NAMALWA (cell line): ENCODE results near the gene EFCAB14.
A peak's percentile ranks its signal among the peaks of the same experiment; 100 is the strongest.
"Not testable (repeated sequence)": the region's sequence is repeated elsewhere in the genome, so short reads cannot be mapped to it uniquely, and the experiment has no call there.

Source experiments
- DNase-seq: peaks from one replicate; pipeline ENCODE4 v3.0.0-alpha.2; 2015; ENCODE audit warnings: low spot score

EFCAB14 gene

GRCh38 chr1:46723901-46724300 lies 5.0 kb upstream of the EFCAB14 start:
- DNase-seq: no peak

GRCh38 chr1:46721686-46722205 lies 2.8 kb upstream of the EFCAB14 start:
- no peak for DNase-seq

DNA sequence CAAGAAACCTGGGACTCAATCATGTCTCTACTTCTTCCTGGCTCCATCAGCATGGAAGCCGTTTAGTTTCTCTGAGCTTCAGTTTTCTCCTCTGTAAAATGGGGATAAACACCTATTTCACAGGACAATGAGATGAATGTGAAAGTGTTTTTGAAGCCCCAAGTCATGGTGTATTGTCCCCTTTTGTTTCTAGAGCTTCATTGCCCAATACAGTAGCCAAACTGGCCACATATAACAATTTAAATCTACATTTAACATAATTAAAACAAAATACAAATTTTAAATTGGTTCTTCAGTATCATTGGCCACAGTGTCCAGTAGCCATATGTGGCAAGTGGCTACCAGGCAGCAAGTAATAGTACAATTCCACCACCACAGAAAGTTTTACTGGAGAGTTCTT lies 2.3 kb upstream of the EFCAB14 start:
- no peak for DNase-seq

DNA sequence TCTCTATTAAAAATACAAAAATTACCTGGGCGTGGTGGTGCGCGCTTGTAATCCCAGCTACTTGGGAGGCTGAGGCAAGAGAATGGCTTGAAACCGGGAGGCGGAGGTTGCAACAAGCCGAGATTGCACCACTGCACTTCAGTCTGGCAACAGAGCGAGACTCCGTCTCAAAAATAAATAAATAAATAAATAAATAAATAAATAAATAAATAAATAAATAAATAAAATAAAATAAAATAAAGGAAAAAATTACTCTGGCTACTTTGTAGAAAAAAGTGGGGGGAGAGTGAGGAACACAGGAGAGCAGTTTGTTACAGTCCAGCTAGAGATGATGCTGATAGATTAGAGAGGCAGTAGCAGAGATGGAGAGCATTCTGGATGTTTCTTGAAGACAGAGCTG lies 1.4 kb upstream of the EFCAB14 start:
- DNase-seq: not testable (repeated sequence)

GRCh38 chr1:46719689-46720088 lies 775 bp upstream of the EFCAB14 start:
- no peak for DNase-seq

GRCh38 chr1:46718340-46718726 lies 581 bp downstream of the EFCAB14 start:
- DNase-seq: no peak

DNA sequence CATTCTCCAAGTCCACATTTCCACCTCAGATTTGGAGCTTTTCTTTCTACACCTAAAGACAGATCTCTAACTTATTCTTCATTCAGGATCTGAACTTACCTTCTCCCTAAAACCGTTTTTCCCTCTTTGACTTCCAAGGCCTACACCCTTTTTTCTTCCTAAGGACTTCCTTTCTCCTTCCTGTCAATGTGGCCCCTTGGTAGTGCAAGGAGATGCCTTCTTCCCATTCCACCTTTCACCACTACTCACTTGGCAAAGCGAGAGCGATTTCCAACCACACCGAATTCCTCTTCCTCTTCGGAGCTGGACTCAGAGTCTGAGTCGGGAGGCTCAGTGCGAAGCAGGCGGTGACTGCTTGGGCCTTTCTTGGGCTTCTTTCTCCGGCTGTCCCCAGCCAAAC lies 1.3 kb downstream of the EFCAB14 start:
- peak; percentile 6 for DNase-seq

DNA sequence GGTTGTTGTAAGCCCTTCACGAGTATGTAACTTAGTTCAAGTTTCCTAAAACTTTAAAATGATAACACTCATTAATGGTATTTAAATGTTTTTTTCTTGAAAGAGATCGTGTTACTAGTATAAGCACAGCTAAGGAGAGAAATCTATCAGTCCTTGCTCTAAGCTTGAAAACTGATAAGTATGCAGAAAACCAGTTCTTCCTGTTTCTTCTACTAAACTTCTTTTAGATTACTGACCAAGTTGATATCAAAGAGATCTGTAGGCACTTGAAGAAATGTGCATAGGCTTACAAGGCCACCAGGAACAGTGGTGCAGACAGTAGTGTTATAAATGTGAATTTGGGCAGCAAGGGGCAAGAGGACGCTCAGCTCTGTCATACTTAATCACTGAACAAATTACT lies 3.9 kb downstream of the EFCAB14 start:
- DNase-seq: no peak

GRCh38 chr1:46708121-46708520 lies 10.8 kb downstream of the EFCAB14 start:
- DNase-seq: no peak

DNA sequence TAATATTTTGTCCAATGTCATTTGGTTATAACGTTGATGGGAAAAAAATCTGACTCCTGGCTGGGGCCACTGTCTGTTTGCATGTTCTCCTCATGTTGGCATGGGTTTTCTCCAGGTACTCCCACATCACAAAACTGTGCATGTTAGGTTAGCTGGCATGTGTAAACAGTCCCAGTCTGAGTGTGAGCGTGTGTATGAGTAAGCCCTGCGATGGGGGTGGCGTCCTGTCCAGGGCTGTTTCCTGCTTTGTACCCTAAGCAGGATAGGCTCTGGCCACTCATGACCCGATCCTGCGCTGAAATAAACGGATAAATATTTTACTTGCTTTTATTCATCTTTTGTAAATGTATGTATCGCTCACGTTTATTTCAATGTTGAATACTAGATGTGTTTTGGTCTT lies 13.5 kb downstream of the EFCAB14 start:
- no peak for DNase-seq

GRCh38 chr1:46703927-46704641 lies 14.8 kb downstream of the EFCAB14 start:
- no peak for DNase-seq

DNA sequence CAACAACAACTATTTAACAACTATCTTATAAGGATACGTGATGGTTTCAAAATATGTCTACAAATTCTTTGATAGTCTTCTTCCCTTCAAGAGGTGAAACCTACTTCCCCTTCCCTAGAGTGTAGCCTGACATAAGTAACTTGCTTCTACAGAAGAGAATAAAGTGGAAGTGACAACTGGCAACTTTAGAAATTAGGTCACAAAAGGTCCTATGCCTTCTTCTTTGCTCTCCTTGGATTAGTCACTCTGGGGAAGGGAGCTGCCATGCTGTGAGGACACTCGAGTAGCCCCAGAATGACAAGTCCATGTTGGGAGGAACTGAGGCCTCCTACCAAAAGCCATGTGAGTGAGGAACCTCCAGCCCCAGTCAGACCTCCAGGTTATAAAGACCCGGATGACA lies 19.2 kb downstream of the EFCAB14 start:
- no peak for DNase-seq

GRCh38 chr1:46697053-46697452 lies 21.9 kb downstream of the EFCAB14 start:
- no peak for DNase-seq

- DNase-seq: not testable (repeated sequence)
These were observed 24.2 kb downstream of the EFCAB14 start for GRCh38 chr1:46694676-46695075.

DNA sequence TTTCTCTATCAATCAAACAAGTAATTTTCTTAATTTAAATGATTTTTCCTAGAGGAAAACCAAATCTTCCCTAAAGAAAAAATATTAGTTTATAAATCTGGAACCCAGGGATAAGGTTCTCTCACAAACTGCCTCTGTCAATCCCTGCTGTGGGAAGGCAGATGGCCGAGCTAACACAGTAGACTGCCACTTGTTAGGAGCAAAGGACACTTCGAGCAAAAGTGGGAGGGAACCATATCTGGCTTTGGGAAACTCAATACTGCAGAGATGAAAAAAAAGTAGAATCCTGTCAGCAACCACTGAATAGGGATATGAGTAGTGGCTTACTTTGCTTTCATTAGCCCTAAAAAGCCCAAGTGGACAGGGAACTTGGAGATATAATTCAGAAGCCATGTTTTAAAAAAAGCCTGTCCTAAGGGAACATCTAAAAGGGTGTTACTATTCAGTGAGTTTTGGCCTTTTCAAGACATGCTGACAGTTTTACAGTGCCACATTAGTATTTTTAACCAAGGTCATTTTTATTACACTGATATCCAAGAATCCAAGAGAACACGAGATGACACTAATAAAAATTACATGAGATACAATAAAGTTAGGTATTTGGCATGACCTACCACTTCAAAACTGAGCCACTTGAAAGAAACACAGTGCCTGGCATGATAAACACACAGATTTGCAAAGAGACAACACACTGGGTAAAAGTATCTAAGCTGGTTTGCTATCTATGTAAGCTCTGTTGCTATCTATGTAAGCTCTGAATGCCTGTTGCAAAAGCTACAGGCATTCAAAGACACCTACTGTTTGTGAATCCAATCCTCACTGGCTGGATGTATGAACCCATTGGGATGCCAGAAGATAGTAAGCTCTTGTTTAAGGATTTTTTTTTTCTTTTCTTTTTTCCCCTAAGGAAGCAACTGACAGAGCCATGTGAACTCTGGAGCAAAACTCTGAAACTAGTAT lies 25.8 kb downstream of the EFCAB14 start:
- DNase-seq: no peak

GRCh38 chr1:46691997-46692790 lies 26.7 kb downstream of the EFCAB14 start:
- DNase-seq: no peak

- no peak for DNase-seq
These were observed 27.9 kb downstream of the EFCAB14 start for GRCh38 chr1:46690931-46691421.

DNA sequence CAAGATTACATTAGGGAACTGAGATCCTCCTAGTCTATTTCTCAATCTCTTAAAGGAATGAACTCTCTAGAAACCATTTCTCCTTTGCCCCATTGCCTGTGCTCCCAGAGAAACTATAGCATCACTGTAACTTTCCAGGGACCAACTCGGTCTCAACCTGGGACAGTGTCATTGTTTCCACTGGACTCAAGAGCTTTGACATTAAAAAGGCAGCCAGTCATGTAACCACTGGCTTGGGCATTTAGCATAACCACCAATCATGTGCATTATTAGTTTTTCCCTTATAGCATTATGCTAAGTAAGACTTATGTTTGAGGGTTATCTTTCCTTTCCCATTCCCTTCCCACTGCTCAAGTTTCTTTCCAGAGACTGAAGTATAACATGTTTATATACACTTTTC lies 29.0 kb downstream of the EFCAB14 start:
- DNase-seq: no peak

DNA sequence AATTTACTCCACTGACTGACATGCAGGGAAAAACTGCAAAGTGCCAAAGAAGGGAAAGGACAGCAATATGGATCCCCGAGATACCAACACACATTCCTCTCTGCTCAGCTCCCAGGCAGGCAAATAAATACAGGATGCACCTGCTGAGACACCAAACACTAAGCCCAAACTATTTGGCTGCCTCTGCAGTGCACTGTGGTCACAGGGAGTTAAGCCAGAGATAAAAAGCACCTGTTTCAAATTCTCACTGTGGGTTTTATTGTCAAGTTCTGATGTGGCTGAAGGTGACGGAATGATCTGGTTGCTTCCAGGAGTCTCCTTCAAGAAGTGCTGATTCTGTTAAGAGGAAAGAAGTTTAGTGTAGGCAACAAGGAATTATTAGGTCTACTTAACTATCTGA lies 29.6 kb downstream of the EFCAB14 start:
- no peak for DNase-seq

DNA sequence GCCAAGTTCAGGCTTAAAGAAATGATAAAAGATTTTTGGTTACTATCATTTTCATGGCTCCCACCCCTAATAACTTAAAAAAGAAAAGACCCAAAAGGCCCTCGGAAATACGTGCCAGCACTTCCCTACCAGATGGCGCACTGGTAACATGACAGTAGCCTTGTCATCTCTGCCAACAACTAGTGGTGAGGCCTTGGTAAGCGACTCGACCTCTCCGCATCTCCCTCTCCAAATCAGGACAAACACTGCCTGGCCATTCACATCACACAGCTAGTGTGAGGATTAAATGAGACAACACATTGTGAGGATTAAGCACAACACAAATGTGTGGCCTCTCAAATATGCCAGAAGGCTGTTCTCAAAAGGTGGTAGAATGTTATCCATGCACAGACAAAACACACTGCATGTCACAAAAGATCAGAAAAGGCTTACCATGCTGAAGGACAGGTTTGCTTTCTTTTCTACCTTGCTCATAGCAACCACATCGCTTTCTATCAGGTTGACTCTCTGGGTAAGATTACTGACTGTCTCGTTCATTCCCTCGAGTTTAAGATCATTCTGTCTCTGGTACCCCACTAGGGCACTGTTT lies 30.9 kb downstream of the EFCAB14 start:
- no peak for DNase-seq

GRCh38 chr1:46687093-46687659 lies 31.7 kb downstream of the EFCAB14 start:
- no peak for DNase-seq
